Tongue (tissue), 2 donors: ENCODE results near the gene WDR72. TPM values are rescaled to one million over a fixed set of nuclear protein-coding genes. Genes with fewer than 3 reads are reported as not detected.
"Not testable (repeated sequence)": the region's sequence is repeated elsewhere in the genome, so short reads cannot be mapped to it uniquely, and the experiment has no call there.

Experiments
- DNase-seq: peaks from one replicate; pipeline ENCODE4 v3.0.0-alpha.2; 2015
- total RNA-seq: library from RNA; depleted of rRNA; stranded (reverse); fragments of >200 nt; gene quantifications from one replicate; pipeline ENCODE4 v1.2.3, GENCODE V29; 2014

The WDR72 gene
- total RNA-seq = 0.62 TPM

DNA sequence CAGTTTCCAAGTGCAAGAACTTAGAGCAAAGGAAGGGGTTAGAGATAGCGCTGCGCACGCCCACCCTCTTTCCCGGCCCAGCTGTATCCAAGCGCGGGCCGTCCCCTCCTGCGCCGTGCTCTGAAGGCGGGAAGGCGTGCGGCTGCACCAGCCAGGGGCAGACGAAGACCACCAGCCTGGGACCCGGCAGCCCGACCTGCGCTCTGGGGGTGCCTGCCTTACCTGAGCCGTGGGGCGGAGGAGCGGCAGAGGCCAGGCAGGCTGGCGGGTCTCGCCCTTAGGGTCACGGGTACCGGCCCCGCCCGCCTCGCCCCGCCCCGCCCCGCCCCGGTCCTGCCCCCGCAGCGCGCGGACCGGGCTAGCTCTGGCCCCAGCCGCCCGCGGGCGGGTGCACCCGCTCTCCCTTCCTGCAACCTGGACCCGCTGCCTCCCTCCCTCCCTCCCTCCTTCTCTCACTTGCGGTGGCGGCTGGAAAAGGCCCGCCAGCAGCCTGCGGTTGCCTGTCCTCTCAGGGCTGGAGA lies at the start of gene WDR72:
Gene WDR72, minus strand, starts transcription at position 253 of the 521 bp plus-strand sequence. CDS start 26,514 bp downstream, outside the sequence.
- no peak for DNase-seq

DNA sequence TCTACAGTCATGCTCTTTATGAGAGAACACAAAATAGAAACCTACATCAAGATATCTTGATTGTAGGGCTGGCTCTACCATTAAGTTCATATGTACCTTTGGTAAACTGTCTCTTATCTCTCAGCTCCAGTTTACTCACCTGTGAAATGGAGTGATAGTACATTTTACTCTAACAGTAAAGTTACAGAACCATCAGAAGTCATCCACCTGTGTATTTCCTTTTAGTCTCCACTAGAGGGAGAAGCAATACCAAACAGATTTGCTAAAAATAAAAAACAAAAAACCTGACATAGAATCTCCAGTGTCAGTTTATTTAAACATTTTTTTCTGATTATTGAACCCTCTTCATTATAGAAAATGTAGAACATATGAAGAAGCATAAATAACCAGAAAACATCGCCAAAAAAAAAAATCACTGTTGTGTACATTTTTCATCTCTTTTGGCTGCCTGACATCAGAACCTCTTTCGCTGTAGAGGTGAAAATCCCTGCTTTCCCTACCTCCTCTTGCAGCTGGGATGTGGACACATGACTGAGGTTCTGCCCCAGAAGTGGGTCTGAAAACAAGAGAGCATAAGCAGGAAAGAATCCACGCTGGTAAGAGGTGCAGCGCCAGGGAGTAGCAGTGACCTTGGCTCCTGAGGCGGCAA lies 48.7 kb upstream of the WDR72 start:
- peak; percentile 27 for DNase-seq

DNA sequence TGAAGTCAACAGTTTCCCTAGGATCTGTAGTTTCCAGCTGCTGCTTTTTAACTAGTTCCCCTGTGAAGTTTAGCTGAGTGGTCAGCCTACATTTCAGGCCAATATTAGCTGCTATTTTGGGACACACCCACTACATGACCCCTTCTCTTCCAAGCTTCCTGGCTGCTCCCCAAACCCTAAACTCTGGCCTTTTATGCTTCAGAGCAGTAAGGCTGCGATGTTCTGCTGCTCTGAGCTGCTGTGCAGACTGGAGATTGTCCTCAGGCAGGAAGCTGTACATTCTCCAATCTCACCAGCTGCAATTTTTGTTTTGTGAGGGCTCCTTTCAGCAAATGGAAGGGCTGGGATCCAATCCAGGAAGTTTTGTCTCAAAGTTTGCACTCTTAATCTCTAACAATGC lies 48.0 kb upstream of the WDR72 start:
- peak; percentile 63 for DNase-seq

GRCh38 chr15:53802672-53803071 lies 43.2 kb upstream of the WDR72 start:
- DNase-seq = no peak

- no peak for DNase-seq
Observed at GRCh38 chr15:53791581-53791980, 32.1 kb upstream of the WDR72 start.

- no peak for DNase-seq
Observed at GRCh38 chr15:53789654-53790375, 30.4 kb upstream of the WDR72 start.

- DNase-seq = no peak
Observed at GRCh38 chr15:53786401-53786800, 26.9 kb upstream of the WDR72 start.

GRCh38 chr15:53785241-53785640 lies 25.8 kb upstream of the WDR72 start:
- not testable (repeated sequence) for DNase-seq

- DNase-seq = no peak
Observed at GRCh38 chr15:53762916-53763315, 3.5 kb upstream of the WDR72 start.

- DNase-seq = no peak
Observed at GRCh38 chr15:53758412-53758811, 1.1 kb downstream of the WDR72 start.

DNA sequence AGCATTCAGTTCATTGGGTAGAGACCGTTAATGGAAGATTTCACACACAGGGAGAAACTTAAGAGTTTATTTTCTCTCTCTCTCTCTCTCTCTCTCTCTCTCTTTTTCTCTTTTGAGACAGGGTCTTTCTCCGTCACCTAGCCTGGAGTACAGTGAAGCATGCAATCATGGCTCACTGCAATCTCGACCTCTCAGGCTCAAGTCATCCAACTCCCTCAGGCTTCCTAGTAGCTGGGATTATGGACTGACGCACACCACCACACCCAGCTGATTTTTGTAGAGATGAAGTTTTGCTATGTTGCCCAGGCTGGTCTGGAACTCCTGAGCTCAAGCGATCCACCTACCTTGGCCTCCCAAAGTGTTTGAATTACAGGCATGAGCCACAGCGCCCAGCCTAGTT lies 1.6 kb downstream of the WDR72 start:
- DNase-seq = no peak

- no peak for DNase-seq
Observed at GRCh38 chr15:53753813-53754212, 5.7 kb downstream of the WDR72 start.

DNA sequence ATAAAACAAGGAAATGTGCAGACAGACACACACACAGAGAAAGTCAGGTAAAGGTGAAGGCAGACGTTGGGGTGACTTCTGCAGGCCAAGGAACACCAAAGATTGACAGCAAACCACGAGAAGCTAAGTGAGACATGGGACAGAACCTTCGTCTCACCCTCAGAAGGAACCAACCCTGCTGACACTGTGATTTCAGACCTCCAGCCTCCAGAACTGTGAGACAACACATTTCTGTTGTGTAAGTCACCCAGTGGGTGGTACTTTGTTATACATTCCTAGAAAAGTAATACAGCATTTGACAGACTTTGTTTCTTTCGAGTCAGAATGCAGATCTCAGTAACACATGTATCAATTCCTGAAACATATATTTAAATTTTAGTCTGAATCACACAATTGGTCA lies 7.1 kb downstream of the WDR72 start:
- no peak for DNase-seq

DNA sequence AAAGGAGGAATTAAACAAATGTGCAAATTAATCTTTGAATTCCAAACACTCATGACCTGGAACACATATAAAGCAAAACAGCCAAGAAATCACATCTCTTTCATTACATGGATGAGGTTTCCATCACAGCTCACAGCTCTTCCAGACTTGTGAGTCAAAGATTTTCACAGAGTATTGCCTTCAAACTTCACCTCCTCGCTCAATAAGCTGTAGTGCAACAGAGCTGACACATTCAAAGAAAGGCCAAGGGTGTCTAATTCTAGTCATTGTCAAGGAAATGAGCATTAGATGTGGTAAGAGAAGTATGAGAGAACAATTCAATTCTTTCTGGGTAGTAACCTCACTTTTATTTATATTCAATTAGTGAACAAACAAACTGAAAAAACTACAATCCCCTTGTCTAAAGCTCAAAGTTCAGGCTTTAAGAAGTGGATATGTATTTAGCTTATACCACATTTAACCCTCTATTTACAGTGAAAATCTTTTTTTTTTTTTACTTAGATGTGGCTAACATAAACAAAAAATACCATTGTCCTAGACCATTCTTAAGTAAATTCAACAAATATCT lies 11.9 kb downstream of the WDR72 start:
- DNase-seq = no peak

- no peak for DNase-seq
Observed at GRCh38 chr15:53746101-53746500, 13.4 kb downstream of the WDR72 start.

GRCh38 chr15:53739651-53740050 lies 19.8 kb downstream of the WDR72 start:
- no peak for DNase-seq

DNA sequence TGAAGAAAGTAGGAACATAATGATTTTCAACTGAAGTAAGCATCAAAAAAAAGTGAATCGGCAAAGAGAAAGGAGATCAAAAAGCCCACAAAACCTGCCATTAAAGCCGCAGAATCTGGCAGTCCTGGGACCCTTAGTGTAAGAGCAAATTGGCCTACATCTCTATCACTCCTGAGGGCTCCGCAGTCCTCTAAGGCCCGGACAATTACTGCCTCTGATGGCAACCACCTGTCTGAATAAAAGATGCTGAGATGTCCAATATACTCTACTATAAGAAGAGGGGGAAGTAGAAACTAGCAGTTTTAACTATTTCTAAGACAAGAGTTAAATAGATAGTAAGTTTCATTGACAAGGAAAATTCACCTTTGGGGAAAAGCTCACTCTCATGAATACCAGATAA lies 20.3 kb downstream of the WDR72 start:
- no peak for DNase-seq

DNA sequence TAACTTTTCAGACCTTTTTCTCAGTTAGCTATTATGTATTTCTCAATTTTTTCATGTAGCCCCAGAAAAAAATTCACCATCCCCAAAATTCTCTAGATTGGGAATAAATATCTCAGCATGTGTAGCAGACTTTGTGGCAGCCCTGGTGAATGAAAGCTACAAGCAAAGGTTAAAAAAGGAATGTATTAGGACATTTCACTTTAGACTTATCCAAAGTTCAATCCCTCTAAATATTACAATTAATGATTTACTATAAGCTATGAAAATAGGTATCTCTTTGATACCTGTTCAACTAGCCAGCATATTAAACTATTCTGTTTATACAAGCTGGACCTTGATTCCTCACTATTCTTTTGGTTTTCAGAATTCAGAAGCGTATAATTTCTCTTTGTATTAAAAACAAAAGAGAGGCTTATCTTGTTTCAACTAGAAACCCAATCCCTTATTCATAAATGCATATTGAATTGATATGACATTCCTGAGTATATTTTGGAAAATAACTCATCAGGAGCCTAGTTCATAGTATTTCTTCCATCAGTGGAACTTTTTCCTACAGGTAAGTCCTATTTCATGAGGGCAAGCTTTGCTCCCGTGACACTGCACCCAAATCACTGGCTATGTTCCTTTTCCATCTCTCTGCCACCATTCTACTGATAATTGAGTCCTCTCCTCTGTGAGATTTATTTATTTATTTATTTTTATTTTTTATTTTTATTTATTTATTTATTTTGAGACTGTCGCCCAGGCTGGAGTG lies 38.0 kb downstream of the WDR72 start:
- no peak for DNase-seq

DNA sequence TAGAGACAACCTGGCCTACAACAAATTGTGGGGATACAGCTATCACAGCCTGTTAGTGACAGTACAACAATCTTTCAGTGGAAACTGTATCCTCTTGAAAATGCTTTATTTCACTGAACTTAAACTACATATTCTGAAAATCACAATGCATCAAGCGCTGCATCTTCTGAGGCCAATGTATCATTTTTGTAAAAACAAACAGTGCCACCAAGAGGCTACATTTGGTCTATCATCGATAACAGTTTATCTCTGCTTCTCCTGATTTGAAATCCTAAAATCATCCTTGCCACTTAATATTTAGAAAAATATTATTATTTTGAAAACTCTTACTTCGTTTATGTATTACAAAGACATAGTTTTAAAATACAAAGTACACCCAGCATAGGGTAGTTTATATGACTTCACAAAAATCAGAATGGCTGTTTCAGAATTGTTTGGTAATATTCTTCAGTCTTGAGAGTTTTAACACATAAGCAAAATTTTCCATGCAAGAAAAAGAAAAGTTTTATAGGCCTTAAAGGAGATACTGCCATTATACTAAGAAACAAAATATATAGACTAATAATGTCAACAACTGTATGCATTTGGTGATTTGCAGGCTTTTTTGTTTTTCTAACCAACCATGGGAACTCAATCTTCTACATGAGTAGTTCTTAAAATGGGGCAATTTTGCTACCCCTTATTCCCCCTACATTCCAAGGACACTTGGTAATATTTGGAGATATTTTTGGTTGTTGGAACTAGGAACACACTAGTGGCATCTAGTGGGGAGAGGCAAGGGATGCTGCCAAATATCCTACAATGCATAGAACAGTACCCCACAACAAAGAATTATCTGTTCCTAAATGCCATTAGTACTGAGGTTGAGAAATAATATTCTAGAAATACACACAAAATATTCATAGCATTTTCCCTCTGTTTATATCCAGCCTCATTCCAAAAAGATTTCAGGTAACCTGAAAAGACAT lies 42.3 kb downstream of the WDR72 start:
- DNase-seq = peak; percentile 35

DNA sequence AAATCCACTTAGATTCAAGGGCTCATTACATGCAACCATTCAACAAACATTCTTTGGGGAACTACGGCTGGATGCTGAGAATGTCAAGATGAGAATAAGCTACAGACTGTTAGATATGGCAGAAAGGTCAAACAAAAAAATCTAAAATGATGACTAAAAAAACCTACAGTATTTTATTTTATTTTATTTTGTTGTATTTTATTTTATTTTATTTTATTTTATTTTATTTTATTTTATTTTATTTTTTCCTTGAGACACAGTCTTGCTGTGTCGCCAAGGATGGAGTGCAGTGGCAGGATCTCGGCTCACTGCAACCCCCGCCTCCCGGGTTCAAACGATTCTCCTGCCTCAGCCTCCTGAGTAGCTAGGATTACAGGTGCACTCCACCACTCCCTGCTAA lies 46.2 kb downstream of the WDR72 start:
- no peak for DNase-seq

- no peak for DNase-seq
Observed at GRCh38 chr15:53710906-53711305, 48.6 kb downstream of the WDR72 start.

DNA sequence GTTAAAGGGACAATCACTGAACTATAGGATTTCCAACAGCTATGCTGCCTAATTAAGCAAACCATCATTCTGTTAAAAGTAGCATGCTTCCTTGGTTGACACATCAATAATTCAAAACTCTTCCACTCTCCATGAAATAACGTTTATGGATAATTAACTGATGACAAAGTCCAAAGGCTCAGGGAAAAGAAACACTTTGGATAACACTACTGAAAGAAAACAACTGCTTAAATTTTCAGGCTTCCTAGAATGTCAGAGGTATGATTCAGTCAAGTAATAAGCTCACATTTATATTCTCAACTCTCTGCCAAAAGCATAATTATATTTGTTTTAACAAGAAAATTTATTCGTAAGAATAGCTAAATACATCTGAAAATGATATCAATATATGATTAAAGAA lies 49.6 kb downstream of the WDR72 start:
- DNase-seq = no peak
